OCI-LY7 (cell line): ENCODE measurements around the gene FRAT2. TPM values are rescaled to one million over a fixed set of nuclear protein-coding genes. Genes with fewer than 3 reads are reported as not detected.

Experiments
- BruUV-seq: library from RNA; stranded (reverse); fragments of 400-500 nt; replicated peaks from 2 replicates; lab custom pipeline; 2021; lab: Mats Ljungman, UMichigan
- CTCF ChIA-PET: fragments of 300-600 bp; sonication (Branson Sonifier 250); formaldehyde crosslinking; loops from one replicate; lab custom pipeline; 2022; ENCODE audit warnings: antibody characterized with exemption; ENCODE audit not compliant: unreplicated experiment; lab: Charles Lee
- POLR2A ChIA-PET: fragments of 300-600 bp; sonication (Branson Sonifier 250); formaldehyde crosslinking; loops from one replicate; lab custom pipeline; 2022; ENCODE audit warnings: antibody characterized with exemption; lab: Charles Lee
- DNase-seq: peaks from one replicate; pipeline ENCODE4 v3.0.0-alpha.2; 2015; ENCODE audit warnings: low spot score
- H2AFZ ChIP-seq: fragments of 200-600 bp; sonication (generic), shearing (Covaris generic); 2 replicates; pipeline ENCODE4 v1.6.1; 2014; ENCODE audit warnings: mild to moderate bottlenecking, antibody characterized with exemption, low read length, moderate library complexity
- H3K27ac ChIP-seq: fragments of 200-600 bp; sonication (generic); 2 replicates; pipeline ENCODE4 v1.5.1; 2014; ENCODE audit warnings: mixed run types, low read depth, mild to moderate bottlenecking, moderate library complexity, low read length, inconsistent platforms; ENCODE audit not compliant: poor library complexity, severe bottlenecking
- H3K36me3 ChIP-seq: fragments of 200-600 bp; sonication (generic); 2 replicates; pipeline ENCODE4 v1.6.1; 2014; ENCODE audit warnings: mild to moderate bottlenecking, antibody characterized with exemption, low read length, moderate library complexity, mixed read lengths; ENCODE audit not compliant: insufficient read depth
- H3K4me1 ChIP-seq: fragments of 200-600 bp; sonication (generic); 2 replicates; pipeline ENCODE4 v1.5.1; 2014; ENCODE audit warnings: mild to moderate bottlenecking, low read length; ENCODE audit not compliant: insufficient read depth, poor library complexity, severe bottlenecking
- H3K4me2 ChIP-seq: fragments of 200-600 bp; sonication (generic); 2 replicates; pipeline ENCODE4 v1.6.1; 2014; ENCODE audit warnings: mild to moderate bottlenecking, low read length
- H3K4me3 ChIP-seq: fragments of 200-600 bp; sonication (generic); 2 replicates; pipeline ENCODE4 v1.5.1; 2014; ENCODE audit warnings: mild to moderate bottlenecking, low read depth, low read length; ENCODE audit not compliant: poor library complexity, severe bottlenecking
- H3K79me2 ChIP-seq: fragments of 200-600 bp; sonication (generic); 2 replicates; pipeline ENCODE4 v1.6.1; 2016; ENCODE audit warnings: low read depth, mild to moderate bottlenecking, low read length, moderate library complexity, mixed read lengths; ENCODE audit not compliant: insufficient read depth
- H3K9me2 ChIP-seq: fragments of 200-600 bp; sonication (generic); 2 replicates; pipeline ENCODE4 v1.6.1; 2016; ENCODE audit warnings: mild to moderate bottlenecking, low read length, mixed read lengths; ENCODE audit not compliant: insufficient read depth
- H3K9me3 ChIP-seq: fragments of 200-600 bp; sonication (generic); 2 replicates; pipeline ENCODE4 v1.6.1; 2014; ENCODE audit warnings: mild to moderate bottlenecking, mixed run types, low read length, mixed read lengths
- H4K20me1 ChIP-seq: fragments of 200-600 bp; sonication (generic); 2 replicates; pipeline ENCODE4 v1.6.1; 2014; ENCODE audit warnings: mild to moderate bottlenecking, antibody characterized with exemption, low read length, moderate library complexity, mixed read lengths; ENCODE audit not compliant: insufficient read depth
- CTCF ChIP-seq: fragments of 200-600 bp; sonication (generic); conservative IDR thresholded peaks from 2 replicates; pipeline ENCODE4 v1.5.1; 2014; ENCODE audit warnings: mild to moderate bottlenecking, antibody characterized with exemption, low read length, moderate library complexity, mixed read lengths
- EZH2phosphoT487 ChIP-seq: fragments of 200-600 bp; sonication (generic); IDR thresholded peaks from 2 replicates; pipeline ENCODE4 v1.6.1; 2018; ENCODE audit warnings: low read depth, borderline replicate concordance, mild to moderate bottlenecking, mixed run types, antibody characterized with exemption, low read length, moderate library complexity, mixed read lengths
- intact Hi-C: fragments of 100-400 bp; cut with micrococcal nuclease; formaldehyde crosslinking; loops from one replicate; pipeline ENCODE4 v1.10.0; 2022; ENCODE audit not compliant: unreplicated experiment
- total RNA-seq, 2 experiments: library from RNA; depleted of rRNA in 1 of 2; stranded (reverse); fragments of >200 nt in 1 of 2; shearing (Covaris generic) in 1 of 2; gene quantifications; 2 replicates each; pipeline ENCODE4 v1.2.3, GENCODE V29; 2014 to 2022

FRAT2 gene
- total RNA-seq, 2 experiments from 2014 or later = 9.3 to 18.4 TPM

GRCh38 chr10:97372233-97372875 lies 37.8 kb upstream of the FRAT2 start:
- Histone ChIP-seq H4K20me1 (no peaks in the 10 kb centered on the region), H3K9me3 (no peaks in the 10 kb centered on the region), H3K4me1 (no peaks in the 10 kb centered on the region), H3K36me3 (peaks cover 78% of the 10 kb centered on the region), H3K4me2 (no peak overlapping the region), H3K4me3 (no peak overlapping the region), H2AFZ (no peak overlapping the region), H3K79me2 (no peaks in the 10 kb centered on the region), H3K9me2 (no peaks in the 10 kb centered on the region), H3K27ac (no peak overlapping the region)
- ChIA-PET CTCF (no interaction called here), POLR2A (interaction anchor here (1.5 kb wide), 1 partner anchor 27 kb away, joined by 3 read pairs; no protein-coding TSS in a partner anchor)
- no TSS peak for BruUV-seq
- no peak for DNase-seq
- intact Hi-C loops = no loop called here
- TF ChIP-seq EZH2phosphoT487 = no peak
- no peak for TF ChIP-seq CTCF

GRCh38 chr10:97371696-97372095 lies 37.2 kb upstream of the FRAT2 start:
- H3K4me2 ChIP-seq = no peak overlapping the region
- TF ChIP-seq CTCF (no peak), EZH2phosphoT487 (no peak)
- H3K9me3 ChIP-seq = no peaks in the 10 kb centered on the region
- H3K27ac ChIP-seq = no peak overlapping the region
- no peaks in the 10 kb centered on the region for H3K79me2 ChIP-seq
- POLR2A ChIA-PET = interaction anchor here (1.5 kb wide), 1 partner anchor 28 kb away, joined by 3 read pairs; no protein-coding TSS in a partner anchor
- intact Hi-C loops = no loop called here
- DNase-seq = no peak
- no TSS peak for BruUV-seq
- no peaks in the 10 kb centered on the region for H3K9me2 ChIP-seq
- no peaks in the 10 kb centered on the region for H3K4me1 ChIP-seq
- no peaks in the 10 kb centered on the region for H4K20me1 ChIP-seq
- no peak overlapping the region for H2AFZ ChIP-seq
- peaks cover 76% of the 10 kb centered on the region for H3K36me3 ChIP-seq
- CTCF ChIA-PET = no interaction called here
- no peak overlapping the region for H3K4me3 ChIP-seq

- H3K9me2 ChIP-seq = no peaks in the 10 kb centered on the region
- ChIA-PET POLR2A (interaction anchor here (0.7 kb wide), 1 partner anchor 607 kb away, joined by 3 read pairs; no protein-coding TSS in a partner anchor), CTCF (no interaction called here)
- intact Hi-C loops = no loop called here
- DNase-seq = no peak
- no peaks in the 10 kb centered on the region for H3K79me2 ChIP-seq
- H3K36me3 ChIP-seq = peaks cover 80% of the 10 kb centered on the region
- no peak overlapping the region for H3K27ac ChIP-seq
- H3K4me2 ChIP-seq = no peak overlapping the region
- no peaks in the 10 kb centered on the region for H3K9me3 ChIP-seq
- no peak overlapping the region for H2AFZ ChIP-seq
- no peaks in the 10 kb centered on the region for H4K20me1 ChIP-seq
- BruUV-seq = no TSS peak
- H3K4me1 ChIP-seq = peaks cover 13% of the 10 kb centered on the region
- H3K4me3 ChIP-seq = no peak overlapping the region
- TF ChIP-seq CTCF = no peak
- TF ChIP-seq EZH2phosphoT487 = no peak
Measured at GRCh38 chr10:97367126-97367649, 32.7 kb upstream of the FRAT2 start.
